Measurements from ENCODE around the gene DNAJC4. TPM values are rescaled to one million over a fixed set of nuclear protein-coding genes. Genes with fewer than 3 reads are reported as not detected.
A peak's percentile ranks its signal among the peaks of the same experiment; 100 is the strongest.

Gene DNAJC4
- total RNA-seq, 2 donors from 2014 or later = 55.8 to 63.8 TPM

DNA sequence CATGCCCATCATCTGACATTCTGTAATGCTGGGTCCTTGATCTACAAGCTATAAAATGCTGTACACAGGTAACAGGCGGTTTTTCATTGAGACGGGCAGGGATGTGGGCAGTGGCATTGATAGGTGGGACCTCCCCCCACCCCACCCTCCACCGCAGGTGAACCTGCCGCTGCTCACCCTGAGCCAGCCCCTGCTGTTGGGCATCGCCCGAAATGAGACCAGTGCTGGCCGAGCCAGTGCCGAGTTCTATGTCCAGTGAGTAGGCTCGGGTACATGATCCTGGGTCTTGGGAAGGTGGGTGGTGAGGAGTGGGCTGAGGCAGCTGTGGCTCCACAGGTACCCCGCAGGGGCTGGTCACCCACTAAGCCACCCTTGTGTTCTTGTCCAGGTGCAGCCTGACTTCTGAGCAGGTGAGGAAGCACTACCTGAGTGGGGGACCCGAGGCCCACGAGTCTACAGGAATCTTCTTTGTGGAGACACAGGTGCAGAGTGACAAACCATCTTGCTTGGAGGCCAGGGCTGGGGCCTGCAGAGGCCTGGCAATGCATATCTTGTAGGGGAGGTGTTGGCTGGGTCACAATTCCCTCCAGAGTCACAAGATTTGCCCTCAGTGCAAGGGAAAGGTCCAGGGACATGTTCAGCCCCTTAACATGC lies 1.1 kb upstream of the DNAJC4 start:
- H3K4me1 ChIP-seq (replicated peaks) = peaks cover 26% of the 10 kb centered on the region
- WGBS = 82% methylated on average over 12 of the region's 12 CpGs
- H3K9me3 ChIP-seq = no peaks in the 10 kb centered on the region
- DNase-seq (ENCODE audit: low spot score) = no peak
- H3K27me3 ChIP-seq (replicated peaks; ENCODE audit: insufficient read depth) = no peaks in the 10 kb centered on the region
- H3K4me3 ChIP-seq = no peak overlapping the region
- intact Hi-C loops (cut with DNase I) = no loop called here
- H3K36me3 ChIP-seq = no peaks in the 10 kb centered on the region
- TF ChIP-seq, protein P1, sequence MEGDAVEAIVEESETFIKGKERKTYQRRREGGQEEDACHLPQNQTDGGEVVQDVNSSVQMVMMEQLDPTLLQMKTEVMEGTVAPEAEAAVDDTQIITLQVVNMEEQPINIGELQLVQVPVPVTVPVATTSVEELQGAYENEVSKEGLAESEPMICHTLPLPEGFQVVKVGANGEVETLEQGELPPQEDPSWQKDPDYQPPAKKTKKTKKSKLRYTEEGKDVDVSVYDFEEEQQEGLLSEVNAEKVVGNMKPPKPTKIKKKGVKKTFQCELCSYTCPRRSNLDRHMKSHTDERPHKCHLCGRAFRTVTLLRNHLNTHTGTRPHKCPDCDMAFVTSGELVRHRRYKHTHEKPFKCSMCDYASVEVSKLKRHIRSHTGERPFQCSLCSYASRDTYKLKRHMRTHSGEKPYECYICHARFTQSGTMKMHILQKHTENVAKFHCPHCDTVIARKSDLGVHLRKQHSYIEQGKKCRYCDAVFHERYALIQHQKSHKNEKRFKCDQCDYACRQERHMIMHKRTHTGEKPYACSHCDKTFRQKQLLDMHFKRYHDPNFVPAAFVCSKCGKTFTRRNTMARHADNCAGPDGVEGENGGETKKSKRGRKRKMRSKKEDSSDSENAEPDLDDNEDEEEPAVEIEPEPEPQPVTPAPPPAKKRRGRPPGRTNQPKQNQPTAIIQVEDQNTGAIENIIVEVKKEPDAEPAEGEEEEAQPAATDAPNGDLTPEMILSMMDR (IDR thresholded peaks at IDR 0.05) = no peak
- TF ChIP-seq POLR2A (IDR thresholded peaks at IDR 0.05) = no peak
- no peak for TF ChIP-seq POLR2AphosphoS5 (IDR thresholded peaks at IDR 0.05)
- peak overlapping the region in 1 of 2 donors; percentile 92 for H3K27ac ChIP-seq

DNA sequence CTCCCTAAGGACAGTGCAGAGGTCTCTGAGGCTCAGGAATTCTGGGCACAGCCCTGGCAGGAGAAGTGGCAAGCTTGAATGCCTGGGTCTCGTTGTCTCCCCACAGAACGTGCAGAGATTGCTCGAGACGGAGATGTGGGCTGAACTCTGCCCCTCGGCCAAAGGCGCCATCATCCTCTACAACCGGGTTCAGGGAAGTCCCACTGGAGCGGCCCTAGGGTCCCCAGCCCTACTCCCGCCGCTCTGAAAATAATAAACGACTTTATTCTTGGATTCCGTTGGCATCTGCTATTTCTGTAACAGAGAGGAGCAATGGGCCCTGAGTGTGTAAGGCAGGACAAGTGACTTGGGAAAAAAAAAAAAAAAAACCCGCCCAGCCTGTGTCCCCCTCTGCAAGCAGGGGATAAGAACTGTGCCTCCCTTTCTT lies 591 bp upstream of the DNAJC4 start:
- DNase-seq (ENCODE audit: low spot score) = no peak
- intact Hi-C loops (cut with DNase I) = no loop called here
- no peak for TF ChIP-seq POLR2A (IDR thresholded peaks at IDR 0.05)
- TF ChIP-seq, protein P1 (IDR thresholded peaks at IDR 0.05) = no peak
- no peak for TF ChIP-seq POLR2AphosphoS5 (IDR thresholded peaks at IDR 0.05)

GRCh38 chr11:64230985-64231365 lies 627 bp downstream of the DNAJC4 start:
- Histone ChIP-seq H3K9me3 (no peaks in the 10 kb centered on the region), H3K27me3 (replicated peaks; ENCODE audit: insufficient read depth) (no peaks in the 10 kb centered on the region), H3K36me3 (no peaks in the 10 kb centered on the region), H3K4me3 (peak overlapping the region; percentile 61 to 82), H3K27ac (peak overlapping the region; percentile 88 to 92), H3K4me1 (replicated peaks) (peaks cover 26% of the 10 kb centered on the region)
- WGBS = 9% methylated on average over 8 of the region's 8 CpGs
- DNase-seq (ENCODE audit: low spot score) = no peak
- intact Hi-C loops (cut with DNase I) = no loop called here
- TF ChIP-seq, protein P1 (IDR thresholded peaks at IDR 0.05) = no peak
- TF ChIP-seq POLR2A (IDR thresholded peaks at IDR 0.05) (no peak), POLR2AphosphoS5 (IDR thresholded peaks at IDR 0.05) (no peak)

More for the DNA sequence above, 591 bp upstream of the DNAJC4 start:
- 31% methylated on average over 13 of the region's 13 CpGs for WGBS
- Histone ChIP-seq H3K4me1 (replicated peaks) (peaks cover 26% of the 10 kb centered on the region), H3K27me3 (replicated peaks; ENCODE audit: insufficient read depth) (no peaks in the 10 kb centered on the region), H3K27ac (peak overlapping the region; percentile 88 to 92), H3K36me3 (no peaks in the 10 kb centered on the region), H3K9me3 (no peaks in the 10 kb centered on the region), H3K4me3 (peak overlapping the region; percentile 61 to 82)

DNA sequence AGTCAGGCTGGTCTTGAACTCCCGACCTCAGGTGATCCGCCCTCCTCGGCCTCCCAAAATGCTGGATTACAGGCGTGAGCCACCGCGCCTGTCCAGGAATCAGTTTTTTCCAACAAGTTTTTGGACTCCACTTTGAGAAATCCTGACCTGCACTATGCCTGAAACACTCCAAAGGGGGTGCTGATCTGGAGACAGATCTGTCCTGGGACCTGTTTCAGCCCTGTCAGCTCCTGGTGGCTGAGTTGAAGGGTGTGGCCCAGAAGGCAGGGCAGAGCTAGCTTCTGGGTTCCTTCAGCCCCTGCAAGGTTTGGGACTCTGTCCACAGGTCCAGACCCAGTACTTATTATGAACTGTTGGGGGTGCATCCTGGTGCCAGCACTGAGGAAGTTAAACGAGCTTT lies 1.2 kb downstream of the DNAJC4 start:
- intact Hi-C loops (cut with DNase I) = no loop called here
- H3K4me3 ChIP-seq = no peak overlapping the region
- no peaks in the 10 kb centered on the region for H3K36me3 ChIP-seq
- no peak for TF ChIP-seq POLR2AphosphoS5 (IDR thresholded peaks at IDR 0.05)
- no peak for TF ChIP-seq POLR2A (IDR thresholded peaks at IDR 0.05)
- H3K4me1 ChIP-seq (replicated peaks) = peaks cover 24% of the 10 kb centered on the region
- DNase-seq (ENCODE audit: low spot score) = no peak
- WGBS = 89% methylated on average over 7 of the region's 7 CpGs
- H3K9me3 ChIP-seq = no peaks in the 10 kb centered on the region
- H3K27ac ChIP-seq = no peak overlapping the region
- H3K27me3 ChIP-seq (replicated peaks; ENCODE audit: insufficient read depth) = no peaks in the 10 kb centered on the region

DNA sequence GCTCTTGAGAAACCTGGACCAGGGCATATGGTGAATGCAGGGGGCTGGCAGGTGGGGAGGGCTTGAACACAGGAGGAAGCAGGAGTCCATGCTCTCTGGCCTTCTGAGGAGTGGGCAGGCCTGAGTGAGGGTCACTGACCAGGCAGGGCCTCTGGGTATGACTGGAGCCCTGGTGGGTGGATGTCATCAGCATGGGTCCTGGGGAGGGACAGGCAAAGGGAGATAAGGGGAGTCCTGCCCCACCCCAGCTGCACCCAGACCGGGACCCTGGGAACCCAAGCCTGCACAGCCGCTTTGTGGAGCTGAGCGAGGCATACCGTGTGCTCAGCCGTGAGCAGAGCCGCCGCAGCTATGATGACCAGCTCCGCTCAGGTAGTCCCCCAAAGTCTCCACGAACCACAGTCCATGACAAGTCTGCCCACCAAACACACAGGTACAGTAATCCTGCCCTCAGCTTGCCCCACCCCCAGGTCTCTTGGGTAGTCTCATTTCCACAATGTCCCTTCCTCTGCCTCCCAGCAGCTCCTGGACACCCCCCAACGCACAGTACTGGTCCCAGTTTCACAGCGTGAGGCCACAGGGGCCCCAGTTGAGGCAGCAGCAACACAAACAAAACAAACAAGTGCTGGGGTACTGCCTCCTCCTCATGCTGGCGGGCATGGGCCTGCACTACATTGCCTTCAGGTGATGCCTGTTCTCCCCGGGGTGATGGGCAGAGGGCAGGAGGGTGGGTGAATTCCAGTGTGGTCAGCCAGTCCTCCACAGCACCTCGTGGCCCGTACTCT lies 2.0 kb downstream of the DNAJC4 start:
- Histone ChIP-seq H3K27ac (no peak overlapping the region), H3K4me1 (replicated peaks) (peaks cover 20% of the 10 kb centered on the region), H3K27me3 (replicated peaks; ENCODE audit: insufficient read depth) (no peaks in the 10 kb centered on the region), H3K36me3 (no peaks in the 10 kb centered on the region), H3K9me3 (no peaks in the 10 kb centered on the region), H3K4me3 (no peak overlapping the region)
- 87% methylated on average over 14 of the region's 15 CpGs for WGBS
- TF ChIP-seq POLR2A (IDR thresholded peaks at IDR 0.05) = no peak
- TF ChIP-seq POLR2AphosphoS5 (IDR thresholded peaks at IDR 0.05) = no peak
- TF ChIP-seq, protein P1 (IDR thresholded peaks at IDR 0.05) = no peak
- intact Hi-C loops (cut with DNase I) = no loop called here
- no peak for DNase-seq (ENCODE audit: low spot score)

Data from prostate gland (tissue), 2 donors.